Hematopoietic multipotent progenitor cell treated with erythropoietin and hydrocortisone succinate and interleukin-3 and kit ligand, for 15 days (in vitro differentiated cells): Measurements from ENCODE around the gene PCP2.
A peak's percentile ranks its signal among the peaks of the same experiment; 100 is the strongest.

Experiments used
- DNase-seq: peaks from one replicate; pipeline ENCODE4 v3.0.0-alpha.2; 2015; ENCODE audit warnings: low spot score

PCP2 gene

DNA sequence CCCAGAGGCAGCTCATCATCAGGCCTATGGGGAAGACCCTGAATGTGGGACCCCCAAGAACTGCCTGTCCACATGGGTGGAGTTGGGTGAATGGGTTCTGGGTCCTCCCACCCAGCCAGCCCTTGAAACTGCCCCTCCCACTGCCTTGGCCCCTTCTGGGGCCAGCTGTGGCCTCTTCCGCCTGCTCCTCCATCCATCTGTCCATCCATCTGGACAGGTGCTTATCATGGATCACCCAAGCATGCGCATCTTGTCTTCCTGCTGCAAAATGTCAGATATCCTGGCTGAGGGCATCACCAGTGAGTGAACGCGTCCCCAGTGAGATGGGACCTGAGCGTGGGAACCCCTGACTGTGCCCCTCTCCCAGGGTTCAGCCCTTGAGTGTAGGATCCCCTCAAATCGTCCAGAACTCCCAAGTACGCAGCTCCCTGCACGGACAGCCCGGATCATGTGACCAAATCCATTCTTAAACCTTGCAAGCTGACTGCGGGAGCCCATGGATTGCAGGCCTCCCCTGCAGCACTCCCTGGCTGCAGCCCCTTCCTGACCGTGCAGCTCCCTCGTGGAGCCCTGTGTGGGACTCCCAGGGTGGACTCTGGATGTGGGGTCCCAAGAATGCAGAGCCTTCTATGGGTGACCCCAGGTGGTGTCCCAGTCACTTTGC lies 5.4 kb upstream of the PCP2 start:
- no peak for DNase-seq

DNA sequence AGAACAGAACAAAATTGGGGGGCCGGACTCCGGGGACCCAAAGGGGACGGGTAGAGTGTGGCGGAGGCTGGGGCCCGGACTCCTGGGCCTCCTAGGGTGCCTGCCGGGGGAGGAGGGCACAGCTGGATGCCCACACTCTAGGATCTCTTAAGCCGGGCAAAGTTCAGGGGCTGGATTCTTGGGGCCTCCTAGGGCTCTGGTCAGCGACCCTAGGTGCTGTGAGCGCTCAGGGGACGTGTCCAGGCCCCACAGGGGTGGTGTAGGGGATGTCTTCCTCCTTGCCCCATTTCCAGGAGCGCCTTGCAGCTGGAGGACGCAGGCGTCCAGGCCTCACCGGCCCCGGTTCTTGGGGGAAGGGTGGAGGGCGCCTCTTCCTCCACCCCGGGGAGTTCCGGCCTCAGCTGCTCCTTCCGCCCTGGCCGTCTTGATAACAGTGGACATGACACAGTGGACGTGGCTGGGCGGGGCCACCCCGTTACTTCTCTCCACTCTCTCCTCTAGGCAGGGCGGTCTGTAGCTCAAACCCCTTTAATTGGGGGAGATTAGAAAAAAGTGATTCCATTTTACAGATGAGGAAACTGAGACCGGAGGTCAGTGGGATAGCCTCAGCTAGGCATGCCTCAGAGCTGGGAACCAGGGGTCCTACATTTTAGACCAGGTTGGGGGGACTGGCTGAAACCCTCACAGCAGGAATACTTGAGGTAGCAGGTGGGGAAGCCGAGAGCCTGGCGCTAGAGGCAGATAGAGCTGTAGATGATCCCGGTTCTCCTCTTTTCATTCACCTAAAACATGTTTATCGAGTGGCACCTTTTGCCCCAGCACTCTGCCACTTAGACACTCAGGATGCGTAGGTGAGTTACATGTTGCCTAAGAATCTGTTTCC lies 4.1 kb upstream of the PCP2 start:
- DNase-seq, result peak; percentile 62

DNA sequence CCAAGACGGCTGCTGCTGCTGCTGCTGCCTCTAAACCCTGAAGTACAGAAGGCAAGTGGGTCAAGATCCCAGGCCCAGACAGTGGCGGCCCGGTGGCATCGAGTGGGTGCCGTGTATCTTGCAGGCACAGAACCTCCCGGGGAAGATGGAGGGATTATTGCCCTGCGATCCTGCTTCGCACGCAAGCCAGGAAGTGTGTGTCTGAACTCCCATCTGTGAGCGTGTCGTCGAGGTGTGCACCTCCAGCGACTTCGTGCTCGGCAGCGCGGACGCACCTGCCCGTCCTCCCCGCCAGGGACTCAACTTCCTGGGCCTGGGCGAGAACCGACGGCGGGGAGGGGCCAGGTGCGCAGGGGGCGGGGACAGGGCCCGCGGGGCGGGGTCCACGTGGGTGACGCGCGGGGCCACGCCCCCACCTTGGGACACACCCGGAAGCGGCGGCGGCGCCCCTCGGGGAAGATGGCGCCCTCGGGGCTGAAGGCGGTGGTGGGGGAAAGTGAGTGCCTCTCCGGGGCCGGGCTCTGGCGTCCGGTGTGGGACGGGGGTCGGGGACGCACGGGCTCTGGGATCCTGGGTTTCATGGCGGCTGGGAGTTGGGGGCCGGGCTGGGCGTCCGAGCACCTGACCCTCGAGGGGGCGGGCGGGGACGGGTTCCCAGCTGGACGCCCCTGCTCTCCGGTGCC lies 3.3 kb upstream of the PCP2 start, which contains the start of gene STXBP2:
TSS of gene STXBP2 (plus strand) at position 420 of the 683 bp plus-strand sequence. CDS start at position 460, 40 bp downstream.
- peak; percentile 84 for DNase-seq

DNA sequence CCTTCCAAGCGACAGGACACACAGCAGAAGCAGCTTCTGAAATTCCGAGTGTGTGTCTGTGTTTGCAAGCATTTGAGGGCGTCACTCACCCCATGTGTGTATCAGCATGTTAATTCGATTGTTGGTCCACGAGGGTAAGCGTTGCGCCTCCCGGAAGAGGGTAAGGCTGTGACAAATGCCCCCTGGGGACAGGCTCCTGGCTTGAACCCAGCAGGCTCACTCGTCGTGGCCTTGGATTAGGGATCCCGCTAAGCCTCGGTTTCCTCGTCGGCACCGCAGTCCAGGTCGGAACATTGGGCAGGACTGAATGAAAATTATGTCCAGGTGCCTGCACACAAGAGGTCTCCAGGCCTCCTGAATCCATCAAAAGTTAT lies 2.8 kb upstream of the PCP2 start:
- no peak for DNase-seq

DNA sequence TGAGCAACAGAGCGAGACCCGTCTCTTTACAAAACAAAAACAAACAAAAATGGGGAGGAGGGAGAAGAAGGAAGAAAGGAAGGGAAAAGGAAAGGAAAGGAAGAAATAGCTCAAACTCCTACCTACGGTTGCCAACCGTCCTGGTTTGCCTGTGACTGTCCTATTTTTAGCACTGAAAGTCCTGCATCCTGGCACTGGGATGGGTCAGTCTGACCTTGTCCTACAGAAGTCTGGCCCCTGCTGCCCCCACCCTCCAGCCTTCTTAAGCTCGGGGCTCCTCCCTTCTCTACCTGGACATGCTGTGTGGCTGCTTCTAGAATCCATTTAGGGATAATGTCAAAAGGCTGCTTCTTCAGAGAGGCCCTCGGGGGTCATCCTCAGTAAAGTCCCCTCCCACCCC lies 2.2 kb upstream of the PCP2 start:
- no peak for DNase-seq

DNA sequence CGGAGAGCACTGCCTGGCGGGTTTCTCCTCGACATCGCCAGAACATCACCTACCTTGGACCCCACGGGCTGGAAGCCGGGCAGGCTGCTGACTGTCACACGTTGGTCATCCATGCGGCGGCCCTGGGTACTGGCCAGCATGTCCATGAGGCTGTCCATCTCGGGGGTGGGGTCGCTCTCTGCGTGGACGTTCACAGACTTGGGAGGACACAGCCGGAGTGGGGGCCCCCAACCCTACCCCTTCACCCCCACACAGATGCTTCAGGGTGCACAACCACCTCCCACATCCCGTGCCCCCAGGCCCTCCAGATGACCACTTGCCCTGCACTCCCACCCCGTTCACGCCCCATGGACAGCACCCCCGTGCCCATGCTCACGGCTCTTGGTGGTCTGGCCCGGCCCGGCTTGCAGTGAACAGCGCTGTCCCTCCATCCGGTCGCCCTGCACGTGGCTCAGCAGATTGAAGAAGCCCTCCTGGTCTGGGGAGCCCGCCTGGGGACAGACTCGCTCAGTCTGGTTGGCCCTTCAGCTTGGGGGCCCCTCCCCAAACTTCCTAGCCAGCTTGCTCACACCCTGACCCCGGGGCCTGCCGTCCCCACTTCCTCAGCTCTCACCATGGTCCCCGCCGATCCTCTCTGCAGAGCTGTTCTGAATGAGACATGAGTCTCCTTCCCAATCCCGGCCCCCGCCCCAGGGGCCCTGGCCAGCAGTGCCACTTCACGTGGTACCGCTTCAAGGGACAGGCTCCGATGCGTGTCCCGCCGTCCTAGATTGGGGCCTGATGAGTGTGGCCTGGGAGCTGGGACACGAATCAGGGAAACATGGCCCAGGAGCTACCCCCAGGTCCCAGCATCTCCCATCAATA lies 947 bp downstream of the PCP2 start:
- DNase-seq, result no peak

- DNase-seq, result no peak
Observed at GRCh38 chr19:7631577-7631976, 1.9 kb downstream of the PCP2 start.

GRCh38 chr19:7629347-7630054 lies 4.0 kb downstream of the PCP2 start, which contains the start of the genes PET100 and XAB2:
TSS of gene PET100 (plus strand) at chr19:7629793. CDS start at chr19:7629834, 41 bp downstream.
TSS of gene XAB2 (minus strand) at chr19:7629545. CDS start at chr19:7629527, 18 bp downstream.
- DNase-seq, result peak; percentile 99

- no peak for DNase-seq
Observed at GRCh38 chr19:7628589-7629311, 4.8 kb downstream of the PCP2 start.

DNA sequence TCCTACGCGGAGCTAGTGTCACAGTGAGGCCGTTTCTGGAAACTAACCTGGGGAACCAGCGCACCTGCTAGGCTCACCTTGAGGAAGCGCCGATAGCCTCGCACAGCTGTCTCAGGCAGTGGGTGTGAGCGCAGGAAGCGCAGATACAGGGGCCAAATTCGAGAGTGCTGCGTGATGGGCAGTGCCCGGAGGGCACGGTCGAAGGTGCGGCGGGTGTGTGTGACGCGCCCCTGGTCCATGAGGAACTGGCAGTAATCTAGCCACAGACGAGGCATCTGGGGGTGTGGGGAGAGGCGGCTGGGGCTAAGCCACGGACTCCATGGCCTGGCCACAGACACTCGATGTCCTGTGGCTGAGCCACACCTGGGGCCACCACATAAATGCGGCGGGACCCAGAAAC lies 6.4 kb downstream of the PCP2 start:
- DNase-seq, result no peak

- DNase-seq, result no peak
Observed at GRCh38 chr19:7625763-7626372, 7.7 kb downstream of the PCP2 start.

GRCh38 chr19:7624810-7625209 lies 8.7 kb downstream of the PCP2 start:
- no peak for DNase-seq

DNA sequence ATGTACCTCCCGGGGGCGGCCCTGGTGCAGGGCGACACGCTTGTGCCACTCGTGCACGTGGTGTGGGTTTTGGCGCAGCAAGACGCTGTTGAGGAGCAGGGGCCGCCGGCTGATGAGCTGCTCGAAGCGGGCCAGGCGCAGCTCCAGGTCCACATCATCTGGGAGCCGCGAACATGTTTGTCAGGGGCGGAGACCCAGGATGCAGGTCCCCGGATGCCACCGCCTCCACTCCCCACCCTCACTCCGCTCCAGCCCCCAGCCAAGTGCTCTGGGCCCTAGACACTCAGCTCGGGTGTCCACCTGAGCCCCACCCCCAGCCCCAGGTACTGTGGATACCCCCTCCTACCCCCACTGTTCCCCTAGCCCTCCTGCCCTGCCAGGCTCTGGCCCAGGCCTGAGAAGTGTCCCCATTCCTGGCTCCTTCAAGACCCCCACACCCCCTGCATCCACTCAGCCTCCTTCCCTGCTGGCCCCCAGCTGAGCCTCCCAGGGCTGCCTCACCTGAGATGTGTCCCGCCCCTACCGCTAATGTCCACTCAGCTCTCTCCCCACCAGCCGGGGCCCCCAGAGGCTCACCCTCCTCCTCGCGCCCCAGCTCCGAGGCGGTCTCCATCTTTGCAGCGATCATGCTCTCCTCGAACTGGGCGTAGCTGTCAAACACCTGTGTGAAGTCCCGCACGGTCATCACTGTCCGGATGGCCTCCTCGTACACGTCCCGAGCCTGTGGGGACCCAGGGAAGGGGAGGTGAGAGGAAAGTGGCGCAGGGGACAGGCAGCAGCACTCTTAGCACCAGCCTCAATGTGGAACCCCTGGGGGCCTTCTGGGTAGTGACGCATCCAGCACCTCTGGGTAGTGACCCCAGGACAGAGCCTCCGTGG lies 9.6 kb downstream of the PCP2 start:
- no peak for DNase-seq

DNA sequence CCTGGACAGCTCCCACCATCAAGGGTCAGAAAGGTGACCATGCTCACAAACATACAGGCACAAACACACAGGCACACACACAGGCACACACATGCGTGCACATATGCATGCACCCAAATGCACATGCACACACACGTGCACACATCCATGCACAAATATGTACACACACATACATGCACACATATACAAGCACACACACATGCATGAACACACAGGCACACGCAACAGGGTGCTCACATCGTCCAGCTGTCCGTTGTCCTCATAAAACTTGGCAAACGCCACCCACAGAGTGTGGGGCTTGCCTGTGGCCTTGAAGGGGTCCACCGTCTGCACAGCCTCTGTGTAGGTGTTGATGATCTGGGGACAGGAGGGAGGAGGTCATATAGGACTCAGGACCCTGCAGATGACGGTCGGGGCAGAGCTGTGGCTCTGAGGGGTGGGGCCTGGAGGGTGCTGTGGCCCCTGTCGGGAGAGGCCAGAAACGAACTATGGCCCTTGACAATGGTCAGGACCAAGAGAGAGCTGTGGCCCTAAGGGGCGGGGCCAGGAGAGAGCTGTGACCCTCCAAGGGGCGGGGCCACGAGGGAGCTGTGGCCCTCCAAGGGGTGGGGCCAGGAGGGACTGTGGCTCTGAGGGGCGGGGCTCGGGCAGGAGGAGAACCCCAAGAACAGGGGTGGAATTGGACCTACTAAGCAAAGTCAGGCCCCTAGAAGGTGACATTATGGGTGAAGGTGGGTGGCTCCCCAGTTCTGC lies 10.4 kb downstream of the PCP2 start:
- DNase-seq, result no peak

GRCh38 chr19:7620442-7621412 lies 12.8 kb downstream of the PCP2 start:
- DNase-seq, result no peak

DNA sequence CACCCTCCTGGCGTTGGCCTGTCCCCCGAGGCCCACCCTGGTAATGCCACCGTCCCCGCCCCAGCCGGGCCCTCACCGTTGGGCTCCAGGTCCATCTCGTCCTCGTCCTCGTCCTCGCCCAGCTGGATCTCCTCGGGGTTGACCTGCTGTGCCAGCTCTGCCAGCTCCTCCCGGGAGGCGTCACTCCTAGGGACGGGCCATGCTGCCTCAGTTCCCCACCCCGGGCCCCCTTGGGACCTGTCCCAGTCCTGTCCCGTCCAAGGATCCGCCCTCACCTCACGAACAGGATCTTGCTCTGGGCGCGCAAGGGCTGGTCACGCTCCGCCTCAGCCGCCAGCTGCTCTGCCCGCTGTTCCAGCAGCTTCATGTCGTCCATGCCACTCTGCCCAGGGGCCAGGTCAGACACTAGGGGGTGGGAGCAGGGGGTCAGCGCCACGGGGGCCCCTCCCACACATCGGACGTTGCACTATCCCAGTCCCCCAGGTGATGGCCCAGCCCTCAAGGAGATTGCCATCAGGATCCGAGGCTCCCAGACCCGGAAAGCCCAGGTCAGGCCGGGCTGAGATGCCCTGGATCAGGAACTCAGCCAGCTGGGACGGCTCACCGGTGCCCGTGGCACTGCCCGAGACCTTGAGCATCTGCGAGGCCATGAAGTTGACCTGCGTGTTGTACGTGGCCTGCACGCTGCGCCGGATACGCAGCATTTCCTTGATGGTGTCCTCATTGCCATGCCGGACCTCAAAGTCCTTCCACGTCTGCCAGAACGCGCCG lies 13.7 kb downstream of the PCP2 start:
- DNase-seq, result no peak
